Right lobe of liver (tissue), 6 donors: ENCODE data around the gene CCKAR. TPM values are rescaled to one million over a fixed set of nuclear protein-coding genes. Genes with fewer than 3 reads are reported as not detected.

Source experiments
- ATAC-seq, 4 donors: fragments of 200-7000 bp; cut with Tn5 transposase; one replicate each; pipeline ENCODE4 v1.9.1; 2020; ENCODE audit warnings: mild to moderate bottlenecking in 4 of 4, moderate library complexity in 4 of 4
- DNase-seq, 3 donors: peaks; one replicate each; pipeline ENCODE4 v3.0.0-alpha.2; 2020
- H3K27ac ChIP-seq, 3 donors: fragments of 200-600 bp; one replicate each; pipeline ENCODE4 v1.8.0; 2022
- H3K27me3 ChIP-seq, 2 donors: fragments of 200-600 bp; one replicate each; pipeline ENCODE4 v1.8.0; 2022
- H3K36me3 ChIP-seq, 4 donors: fragments of 200-600 bp; sonication (generic) in 1 of 4; one replicate each; pipeline versions ENCODE4 v1.5.1 to v1.8.0; 2017 to 2022; ENCODE audit warnings: control low read depth in 1 of 4
- H3K4me1 ChIP-seq, 4 donors: fragments of 200-600 bp; sonication (generic) in 1 of 4; one replicate each; pipeline versions ENCODE4 v1.5.1 to v1.8.0; 2017 to 2022; ENCODE audit warnings: control low read depth in 1 of 4
- H3K4me3 ChIP-seq, 3 donors: fragments of 200-600 bp; one replicate each; pipeline ENCODE4 v1.8.0; 2022
- H3K9me3 ChIP-seq, 4 donors: fragments of 200-600 bp; sonication (generic) in 1 of 4; one replicate each; pipeline versions ENCODE4 v1.5.1 to v1.8.0; 2017 to 2022; ENCODE audit warnings: control low read depth in 1 of 4
- POLR2A ChIP-seq: fragments of 450-650 bp; IDR thresholded peaks from one replicate; pipeline ENCODE4 v1.6.1; 2017; ENCODE audit warnings: antibody characterized with exemption, mild to moderate bottlenecking
- whole genome bisulfite sequencing: methylation state at CpG from one replicate; pipeline ENCODE4 v1.1.6; 2018; ENCODE audit warnings: low coverage, low lambda C conversion rate; ENCODE audit not compliant: insufficient coverage; ENCODE audit errors: missing lambda C conversion rate; 5-methylcytosine and 5-hydroxymethylcytosine counted together
- intact Hi-C, 2 donors: fragments of 100-400 bp; cut with DNase I; formaldehyde crosslinking; loops; one replicate each; pipeline versions ENCODE4 v1.11.2 to v1.14.1; 2022
- total RNA-seq, 6 experiments: library from RNA; depleted of rRNA in 2 of 6; stranded (reverse); fragments of >200 nt in 2 of 6; fragmentation: NEBNext Ultra II Directional in 3 of 6; extraction: Animal tissue kit (Norgen Biotek cat#: 25700) in 3 of 6; gene quantifications; one replicate each; pipeline versions ENCODE4 v1.1.0 to v1.2.4, GENCODE V29; 2016 to 2023
- TF ChIP-seq, protein P1 (sequence below), 4 donors: fragments of 200-600 bp in 3 of 4; fragments of 450-650 bp in 1 of 4; IDR thresholded peaks; one replicate each; pipeline versions ENCODE4 v1.5.1 to v1.8.0; 2016 to 2022; ENCODE audit warnings: antibody characterized with exemption in 4 of 4, mild to moderate bottlenecking in 2 of 4
- donor health status: DM: no; HTN: yes; CAD: no.
- donor health status: DM: no; HTN: no; CAD: no.
- donor health status: DM: no; HTN: no; CAD: no.
- donor health status: DM: no; HTN: yes; CAD: no.
- donor health status: DM: no; HTN: yes; CAD: no.

CCKAR gene
- total RNA-seq, 6 experiments from 2014 or later, result not detected

DNA sequence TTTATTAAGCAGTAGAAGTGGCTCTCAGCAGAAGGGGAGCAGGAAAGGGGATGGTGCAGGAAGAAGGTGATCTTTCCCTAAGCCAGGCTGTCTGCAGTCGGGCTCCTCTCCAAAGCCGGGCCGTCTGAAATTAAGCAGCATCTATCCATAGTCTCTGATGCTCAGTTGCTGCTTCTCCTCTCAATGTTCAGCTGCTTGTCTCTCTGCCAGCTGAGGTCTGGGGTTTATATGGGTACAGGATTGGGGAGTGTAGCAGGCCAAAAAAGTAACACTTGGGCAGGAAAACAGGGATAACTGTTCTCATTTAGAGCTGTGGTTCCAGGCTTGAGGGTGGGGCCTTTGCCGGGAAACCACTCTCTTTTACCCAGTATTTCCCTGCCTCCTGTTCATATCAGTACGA lies 39.2 kb upstream of the CCKAR start:
- TF ChIP-seq POLR2A, result no peak
- TF ChIP-seq, protein P1, sequence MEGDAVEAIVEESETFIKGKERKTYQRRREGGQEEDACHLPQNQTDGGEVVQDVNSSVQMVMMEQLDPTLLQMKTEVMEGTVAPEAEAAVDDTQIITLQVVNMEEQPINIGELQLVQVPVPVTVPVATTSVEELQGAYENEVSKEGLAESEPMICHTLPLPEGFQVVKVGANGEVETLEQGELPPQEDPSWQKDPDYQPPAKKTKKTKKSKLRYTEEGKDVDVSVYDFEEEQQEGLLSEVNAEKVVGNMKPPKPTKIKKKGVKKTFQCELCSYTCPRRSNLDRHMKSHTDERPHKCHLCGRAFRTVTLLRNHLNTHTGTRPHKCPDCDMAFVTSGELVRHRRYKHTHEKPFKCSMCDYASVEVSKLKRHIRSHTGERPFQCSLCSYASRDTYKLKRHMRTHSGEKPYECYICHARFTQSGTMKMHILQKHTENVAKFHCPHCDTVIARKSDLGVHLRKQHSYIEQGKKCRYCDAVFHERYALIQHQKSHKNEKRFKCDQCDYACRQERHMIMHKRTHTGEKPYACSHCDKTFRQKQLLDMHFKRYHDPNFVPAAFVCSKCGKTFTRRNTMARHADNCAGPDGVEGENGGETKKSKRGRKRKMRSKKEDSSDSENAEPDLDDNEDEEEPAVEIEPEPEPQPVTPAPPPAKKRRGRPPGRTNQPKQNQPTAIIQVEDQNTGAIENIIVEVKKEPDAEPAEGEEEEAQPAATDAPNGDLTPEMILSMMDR (IDR thresholded peaks at IDR 0.05), result no peak
- Histone ChIP-seq H3K36me3 (no peaks in the 10 kb centered on the region), H3K4me3 (no peak overlapping the region), H3K9me3 (no peaks in the 10 kb centered on the region), H3K4me1 (no peaks in the 10 kb centered on the region), H3K27me3 (no peaks in the 10 kb centered on the region), H3K27ac (no peak overlapping the region)
- ATAC-seq (no peak), DNase-seq (no peak)
- 44% methylated on average over 5 of the region's 5 CpGs for WGBS
- intact Hi-C loops, result no loop called here

DNA sequence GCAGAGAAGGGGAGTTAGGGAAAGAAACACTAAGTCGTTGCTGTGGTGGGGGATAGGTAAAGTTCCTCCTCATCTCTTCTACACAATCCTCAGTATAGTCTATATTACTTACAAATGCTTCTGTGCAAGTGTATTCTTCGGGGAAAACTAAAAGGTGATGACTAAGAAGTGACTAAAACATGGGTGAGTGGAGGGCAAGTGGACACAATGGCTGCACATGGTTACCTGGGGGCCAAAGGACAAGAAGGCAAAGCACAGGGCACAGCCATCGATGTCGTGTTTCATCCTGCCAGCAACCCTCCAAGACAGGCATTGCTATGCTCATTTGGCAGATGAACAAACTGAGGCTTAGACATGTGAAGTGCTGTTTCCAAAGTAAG lies 35.5 kb upstream of the CCKAR start:
- DNase-seq (no peak), ATAC-seq (no peak)
- intact Hi-C loops, result no loop called here
- WGBS, result 59% methylated on average over 4 of the region's 4 CpGs
- TF ChIP-seq POLR2A, result no peak
- TF ChIP-seq, protein P1 (IDR thresholded peaks at IDR 0.05), result no peak
- Histone ChIP-seq H3K27me3 (no peaks in the 10 kb centered on the region), H3K27ac (no peak overlapping the region), H3K4me3 (no peak overlapping the region), H3K36me3 (no peaks in the 10 kb centered on the region), H3K4me1 (no peaks in the 10 kb centered on the region), H3K9me3 (no peaks in the 10 kb centered on the region)

DNA sequence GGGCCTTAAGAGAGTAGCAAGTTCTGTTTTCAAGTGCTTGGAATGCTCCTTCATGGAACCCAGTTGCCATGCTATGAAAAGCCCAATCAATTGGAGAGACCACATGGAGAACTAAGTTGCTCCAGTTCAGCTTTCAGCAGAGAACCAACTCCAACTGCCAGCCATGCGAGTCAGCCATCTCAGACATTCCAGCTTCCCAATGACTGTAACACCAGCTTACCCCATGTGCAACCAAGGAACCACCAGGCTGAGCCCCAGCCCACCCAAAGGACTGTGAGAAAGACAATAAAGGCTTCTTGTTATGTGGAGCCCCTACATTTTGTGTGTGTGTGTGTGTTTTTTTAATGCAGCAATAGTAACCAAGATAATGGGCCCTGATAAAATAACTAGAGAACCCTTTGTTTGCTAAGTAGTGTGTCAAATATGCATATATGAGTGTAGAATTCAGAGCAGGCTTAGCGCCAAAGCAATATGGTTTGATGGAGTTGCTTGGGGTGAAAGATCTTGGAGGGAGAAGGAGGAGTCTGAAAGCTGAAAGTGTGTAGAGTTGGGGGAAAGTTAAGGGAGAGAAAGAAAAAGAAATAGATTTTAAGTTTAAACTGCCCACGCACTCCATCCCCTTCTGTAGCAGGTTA lies 35.0 kb upstream of the CCKAR start:
- intact Hi-C loops, result no loop called here
- no peak for ATAC-seq
- Histone ChIP-seq H3K36me3 (no peaks in the 10 kb centered on the region), H3K4me3 (no peak overlapping the region), H3K9me3 (no peaks in the 10 kb centered on the region), H3K4me1 (no peaks in the 10 kb centered on the region), H3K27me3 (no peaks in the 10 kb centered on the region), H3K27ac (no peak overlapping the region)
- 79% methylated on average over 3 of the region's 3 CpGs for WGBS
- no peak for DNase-seq
- TF ChIP-seq POLR2A, result no peak

DNA sequence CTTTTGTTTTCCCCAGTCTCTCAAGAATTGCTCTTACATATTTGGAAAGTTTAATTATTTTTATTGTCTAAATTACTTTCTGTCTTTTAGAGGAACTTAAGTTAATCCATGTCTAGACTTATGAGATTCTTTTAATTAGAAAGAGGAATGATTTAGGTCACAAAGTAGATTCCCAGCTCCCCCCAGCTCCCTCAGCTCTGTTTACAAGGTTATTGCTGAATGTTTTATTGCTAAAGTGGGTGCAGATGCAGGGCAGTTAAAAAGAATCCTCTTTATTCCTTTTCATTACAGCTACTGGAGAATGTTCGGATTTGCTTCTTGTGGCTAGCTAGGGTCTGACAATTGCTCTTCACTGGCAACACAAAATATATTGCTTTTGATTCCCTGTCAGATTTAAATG lies 33.7 kb upstream of the CCKAR start:
- ATAC-seq (no peak), DNase-seq (no peak)
- Histone ChIP-seq H3K4me3 (no peak overlapping the region), H3K9me3 (no peaks in the 10 kb centered on the region), H3K36me3 (no peaks in the 10 kb centered on the region), H3K4me1 (no peaks in the 10 kb centered on the region), H3K27ac (no peak overlapping the region), H3K27me3 (no peaks in the 10 kb centered on the region)
- intact Hi-C loops, result no loop called here
- TF ChIP-seq POLR2A, result no peak
- TF ChIP-seq, protein P1 (IDR thresholded peaks at IDR 0.05), result no peak
- 63% methylated on average over 1 of the region's 1 CpG for WGBS

DNA sequence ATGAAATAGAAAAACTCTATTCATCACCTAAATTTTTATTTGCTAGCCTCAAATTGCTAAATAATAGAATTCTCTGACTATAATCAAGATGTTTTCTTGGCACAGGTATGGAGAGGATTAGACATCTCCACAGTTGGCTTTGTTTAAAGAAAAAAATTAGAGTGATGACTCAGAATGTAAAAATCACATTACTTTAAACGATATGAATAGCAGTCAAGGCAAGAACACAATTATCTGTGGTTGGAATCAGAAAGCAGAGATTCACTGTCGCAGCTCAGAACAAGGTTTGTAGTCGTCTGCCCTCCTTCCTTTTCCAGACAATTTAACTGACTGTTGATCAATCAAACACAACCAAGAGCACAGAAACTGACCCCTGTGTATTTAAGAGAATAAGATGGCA lies 32.2 kb upstream of the CCKAR start:
- WGBS, result 43% methylated on average over 3 of the region's 3 CpGs
- Histone ChIP-seq H3K36me3 (no peaks in the 10 kb centered on the region), H3K4me1 (no peaks in the 10 kb centered on the region), H3K9me3 (no peaks in the 10 kb centered on the region), H3K27me3 (no peaks in the 10 kb centered on the region), H3K4me3 (no peak overlapping the region), H3K27ac (no peak overlapping the region)
- TF ChIP-seq, protein P1 (IDR thresholded peaks at IDR 0.05), result no peak
- TF ChIP-seq POLR2A, result no peak
- no peak for DNase-seq
- no peak for ATAC-seq
- intact Hi-C loops, result no loop called here
